Liver (tissue), 9 donors: ENCODE measurements around the gene SPIRE2. TPM values are rescaled to one million over a fixed set of nuclear protein-coding genes. Genes with fewer than 3 reads are reported as not detected.

Experiments
- DNase-seq: peaks from one replicate; pipeline ENCODE4 v3.0.0-alpha.2; 2017; ENCODE audit warnings: low spot score
- H3K27ac ChIP-seq, 2 donors: one replicate each; pipeline ENCODE4 v1.7.0; 2013; ENCODE audit warnings: inconsistent platforms in 2 of 2, low read length in 2 of 2, control low read depth in 1 of 2, low read depth in 1 of 2, mild to moderate bottlenecking in 1 of 2
- H3K27me3 ChIP-seq, 4 donors: one replicate each; pipeline versions ENCODE4 v1.6.1 to v1.7.0; 2013; ENCODE audit warnings: low read length in 3 of 4, inconsistent platforms in 1 of 4, mild to moderate bottlenecking in 1 of 4, moderate library complexity in 1 of 4; ENCODE audit not compliant: control insufficient read depth in 4 of 4, insufficient read depth in 4 of 4
- H3K36me3 ChIP-seq, 4 donors: one replicate each; pipeline versions ENCODE4 v1.6.1 to v1.7.0; 2013; ENCODE audit warnings: low read length in 3 of 4, mild to moderate bottlenecking in 3 of 4, low read depth in 1 of 4, moderate library complexity in 1 of 4; ENCODE audit not compliant: control insufficient read depth in 4 of 4, insufficient read depth in 3 of 4
- H3K4me1 ChIP-seq, 4 donors: one replicate each; pipeline versions ENCODE4 v1.6.1 to v1.7.0; 2013; ENCODE audit warnings: low read length in 3 of 4, mild to moderate bottlenecking in 3 of 4, moderate library complexity in 1 of 4; ENCODE audit not compliant: control insufficient read depth in 4 of 4, insufficient read depth in 4 of 4
- H3K4me3 ChIP-seq, 3 donors: one replicate each; pipeline versions ENCODE4 v1.6.1 to v1.7.0; 2013; ENCODE audit warnings: low read length in 3 of 3, control low read depth in 1 of 3, low read depth in 1 of 3, mild to moderate bottlenecking in 1 of 3
- H3K9ac ChIP-seq, 2 donors: one replicate each; pipeline ENCODE4 v1.7.0; 2013; ENCODE audit warnings: low read length in 2 of 2, mild to moderate bottlenecking in 2 of 2, moderate library complexity in 2 of 2, control low read depth in 1 of 2, low read depth in 1 of 2
- H3K9me3 ChIP-seq, 4 donors: one replicate each; pipeline versions ENCODE4 v1.6.1 to v1.7.0; 2013; ENCODE audit warnings: low read length in 3 of 4; ENCODE audit not compliant: control insufficient read depth in 4 of 4
- CTCF ChIP-seq: fragments of 150-350 bp; IDR thresholded peaks from 2 replicates; pipeline ENCODE4 v1.5.1; 2017; ENCODE audit warnings: improper control_type of control experiment, low read depth, low read length; ENCODE audit not compliant: missing input control
- EGR1 ChIP-seq, 2 donors: IDR thresholded peaks; 2 replicates each; pipeline ENCODE4 v1.6.1; 2016 to 2018; ENCODE audit warnings: antibody characterized with exemption in 2 of 2, low read depth in 2 of 2
- FOXA1 ChIP-seq: IDR thresholded peaks from 2 replicates; pipeline ENCODE4 v1.6.1; 2016; ENCODE audit warnings: antibody characterized with exemption
- FOXA2 ChIP-seq: IDR thresholded peaks from 2 replicates; pipeline ENCODE4 v1.6.1; 2016; ENCODE audit warnings: antibody characterized with exemption
- HNF4A ChIP-seq, 2 donors: conservative IDR thresholded peaks; 2 replicates each; pipeline ENCODE4 v1.6.1; 2016; ENCODE audit warnings: antibody characterized with exemption in 2 of 2, mild to moderate bottlenecking in 2 of 2
- HNF4G ChIP-seq: IDR thresholded peaks from 2 replicates; pipeline ENCODE4 v1.6.1; 2016; ENCODE audit warnings: antibody characterized with exemption
- RAD21 ChIP-seq, 2 donors: IDR thresholded peaks; 2 replicates each; pipeline ENCODE4 v1.6.1; 2016; ENCODE audit warnings: antibody characterized with exemption in 2 of 2, mild to moderate bottlenecking in 2 of 2
- RXRA ChIP-seq, 2 donors: IDR thresholded peaks; 2 replicates each; pipeline ENCODE4 v1.6.1; 2017 to 2018; ENCODE audit warnings: antibody characterized with exemption in 2 of 2, mild to moderate bottlenecking in 1 of 2
- TAF1 ChIP-seq: conservative IDR thresholded peaks from 2 replicates; pipeline ENCODE4 v1.6.1; 2016; ENCODE audit warnings: antibody characterized with exemption, mild to moderate bottlenecking
- ZBTB33 ChIP-seq: IDR thresholded peaks from 2 replicates; pipeline ENCODE4 v1.6.1; 2016; ENCODE audit warnings: antibody characterized with exemption
- WGBS: extraction: QIAGEN DNeasy Blood & Tissue Kit; methylation state at CpG from one replicate; pipeline ENCODE4 v1.1.7; 2013; 5-methylcytosine and 5-hydroxymethylcytosine counted together
- polyA plus RNA-seq, 2 donors: library from polyadenylated mRNA; stranded (reverse) in 1 of 2; unstranded in 1 of 2; fragments of 200-250 nt in 1 of 2; fragments of >200 nt in 1 of 2; fragmentation: Nextera tagmentation in 1 of 2; extraction: Ambion mirVana in 1 of 2; gene quantifications; one replicate each; pipeline versions ENCODE4 v1.2.1 to v1.2.3, GENCODE V29; 2013 to 2015
- total RNA-seq, 2 donors: library from RNA; depleted of rRNA; stranded (reverse); fragments of >200 nt; gene quantifications; one replicate each; pipeline ENCODE4 v1.2.3, GENCODE V29; 2014
- TF ChIP-seq, protein P1 (sequence below): IDR thresholded peaks from 2 replicates; pipeline ENCODE4 v1.6.1; 2016; ENCODE audit warnings: antibody characterized with exemption
- TF ChIP-seq, protein P2 (sequence below): IDR thresholded peaks from 2 replicates; pipeline ENCODE4 v1.6.1; 2016; ENCODE audit warnings: antibody characterized with exemption
- TF ChIP-seq, protein P3 (sequence below): IDR thresholded peaks from 2 replicates; pipeline ENCODE4 v1.6.1; 2016; ENCODE audit warnings: antibody characterized with exemption, mild to moderate bottlenecking
- donor health status: healthy.
- donor health status: healthy.
- donor health status: healthy.
- donor health status: healthy.
- donor health status: healthy.

The SPIRE2 gene
- total and polyA plus RNA-seq, 4 donors: 1.7 to 7.2 (median 2.9) TPM

DNA sequence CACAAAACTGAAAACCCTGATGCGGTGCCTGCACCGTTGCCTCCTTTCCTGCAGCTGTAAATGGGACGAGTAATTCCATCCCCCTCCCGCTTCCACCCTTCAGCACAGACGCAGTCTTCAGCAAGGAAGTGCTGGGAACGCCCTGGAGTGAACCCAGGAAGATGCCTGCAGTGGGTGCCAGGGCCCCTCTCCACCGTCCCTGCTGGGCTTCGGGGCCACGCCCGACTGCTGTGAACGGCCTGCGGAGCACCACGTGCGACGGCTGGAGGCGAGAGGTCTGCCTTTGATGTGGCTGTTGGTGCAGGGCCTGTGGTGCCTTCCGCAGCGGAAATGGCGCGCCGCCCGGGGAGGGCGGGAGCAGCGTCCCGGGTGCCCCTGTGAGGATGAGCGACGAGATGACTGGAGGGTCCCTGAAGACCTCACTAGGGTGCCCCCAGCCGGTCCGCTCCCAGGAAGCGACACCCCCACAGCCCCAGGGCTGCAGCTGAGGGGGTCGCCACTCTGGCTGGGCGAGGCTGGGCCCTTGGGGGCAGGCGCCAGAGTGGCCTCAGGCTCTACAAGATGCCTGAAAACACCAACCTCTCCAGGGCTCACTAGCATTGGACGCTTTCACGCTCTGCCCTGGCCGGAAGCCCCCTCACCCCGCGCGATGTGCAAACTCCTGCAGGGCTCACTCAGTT is 89.6 kb downstream of the SPIRE2 start:
- H3K9ac ChIP-seq: no peak overlapping the region
- WGBS: 4% methylated on average over 39 of the region's 39 CpGs
- peaks cover 0 to 3% (median 0%) of the 10 kb centered on the region in 4 donors for H3K27me3 ChIP-seq
- no peak for DNase-seq
- no peaks in the 10 kb centered on the region for H3K36me3 ChIP-seq
- TF ChIP-seq RXRA (IDR thresholded peaks at IDR 0.05) (peak in 1 of 2 donors; percentile 8), ZBTB33 (no peak), HNF4A (conservative IDR thresholded peaks at IDR 0.05) (no peak), TAF1 (no peak), RAD21 (IDR thresholded peaks at IDR 0.05) (no peak), EGR1 (IDR thresholded peaks at IDR 0.05; ENCODE audit: low read depth in 2 of 2) (no peak)
- TF ChIP-seq, protein P1, sequence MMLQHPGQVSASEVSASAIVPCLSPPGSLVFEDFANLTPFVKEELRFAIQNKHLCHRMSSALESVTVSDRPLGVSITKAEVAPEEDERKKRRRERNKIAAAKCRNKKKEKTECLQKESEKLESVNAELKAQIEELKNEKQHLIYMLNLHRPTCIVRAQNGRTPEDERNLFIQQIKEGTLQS: no peak
- TF ChIP-seq, protein P2, sequence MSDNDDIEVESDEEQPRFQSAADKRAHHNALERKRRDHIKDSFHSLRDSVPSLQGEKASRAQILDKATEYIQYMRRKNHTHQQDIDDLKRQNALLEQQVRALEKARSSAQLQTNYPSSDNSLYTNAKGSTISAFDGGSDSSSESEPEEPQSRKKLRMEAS: no peak
- TF ChIP-seq, protein P3, sequence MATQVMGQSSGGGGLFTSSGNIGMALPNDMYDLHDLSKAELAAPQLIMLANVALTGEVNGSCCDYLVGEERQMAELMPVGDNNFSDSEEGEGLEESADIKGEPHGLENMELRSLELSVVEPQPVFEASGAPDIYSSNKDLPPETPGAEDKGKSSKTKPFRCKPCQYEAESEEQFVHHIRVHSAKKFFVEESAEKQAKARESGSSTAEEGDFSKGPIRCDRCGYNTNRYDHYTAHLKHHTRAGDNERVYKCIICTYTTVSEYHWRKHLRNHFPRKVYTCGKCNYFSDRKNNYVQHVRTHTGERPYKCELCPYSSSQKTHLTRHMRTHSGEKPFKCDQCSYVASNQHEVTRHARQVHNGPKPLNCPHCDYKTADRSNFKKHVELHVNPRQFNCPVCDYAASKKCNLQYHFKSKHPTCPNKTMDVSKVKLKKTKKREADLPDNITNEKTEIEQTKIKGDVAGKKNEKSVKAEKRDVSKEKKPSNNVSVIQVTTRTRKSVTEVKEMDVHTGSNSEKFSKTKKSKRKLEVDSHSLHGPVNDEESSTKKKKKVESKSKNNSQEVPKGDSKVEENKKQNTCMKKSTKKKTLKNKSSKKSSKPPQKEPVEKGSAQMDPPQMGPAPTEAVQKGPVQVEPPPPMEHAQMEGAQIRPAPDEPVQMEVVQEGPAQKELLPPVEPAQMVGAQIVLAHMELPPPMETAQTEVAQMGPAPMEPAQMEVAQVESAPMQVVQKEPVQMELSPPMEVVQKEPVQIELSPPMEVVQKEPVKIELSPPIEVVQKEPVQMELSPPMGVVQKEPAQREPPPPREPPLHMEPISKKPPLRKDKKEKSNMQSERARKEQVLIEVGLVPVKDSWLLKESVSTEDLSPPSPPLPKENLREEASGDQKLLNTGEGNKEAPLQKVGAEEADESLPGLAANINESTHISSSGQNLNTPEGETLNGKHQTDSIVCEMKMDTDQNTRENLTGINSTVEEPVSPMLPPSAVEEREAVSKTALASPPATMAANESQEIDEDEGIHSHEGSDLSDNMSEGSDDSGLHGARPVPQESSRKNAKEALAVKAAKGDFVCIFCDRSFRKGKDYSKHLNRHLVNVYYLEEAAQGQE: no peak
- H3K4me3 ChIP-seq: no peak overlapping the region
- H3K27ac ChIP-seq: no peak overlapping the region
- no peaks in the 10 kb centered on the region for H3K9me3 ChIP-seq
- peaks cover 2 to 10% (median 6%) of the 10 kb centered on the region in 4 donors for H3K4me1 ChIP-seq

GRCh38 chr16:89918453-89919347 is 90.4 kb downstream of the SPIRE2 start, which contains the start of gene MC1R:
Gene MC1R, plus strand, starts transcription at chr16:89918862. Its CDS starts 397 bp downstream, at chr16:89919259.
- no peak within 1 kb of the TSS for H3K27ac ChIP-seq
- 8% methylated on average over 23 of the region's 23 CpGs for WGBS
- TF ChIP-seq ZBTB33: no peak
- no peak for TF ChIP-seq FOXA2
- TF ChIP-seq RAD21 (IDR thresholded peaks at IDR 0.05): no peak
- no peak for TF ChIP-seq HNF4A (conservative IDR thresholded peaks at IDR 0.05)
- TF ChIP-seq TAF1: no peak
- no peak for TF ChIP-seq FOXA1
- TF ChIP-seq HNF4G: no peak
- TF ChIP-seq, protein P3: no peak
- TF ChIP-seq EGR1 (IDR thresholded peaks at IDR 0.05; ENCODE audit: low read depth in 2 of 2): no peak
- no peak for TF ChIP-seq CTCF
- TF ChIP-seq, protein P1: no peak

More at GRCh38 chr16:89918453-89919347, 90.4 kb downstream of the SPIRE2 start, which contains the start of gene MC1R:
- Histone ChIP-seq H3K9me3 (no peaks in the 10 kb centered on the region), H3K36me3 (no peaks in the 10 kb centered on the region), H3K4me3 (no peak within 1 kb of the TSS), H3K4me1 (peaks cover 2 to 17% (median 8%) of the 10 kb centered on the region in 4 donors), H3K27me3 (peaks cover 0 to 3% (median under 1%) of the 10 kb centered on the region in 4 donors), H3K9ac (no peak within 1 kb of the TSS)
- no peak for DNase-seq
